GM18951 (cell line): Measurements from ENCODE around the gene KIR3DL1.
"Not testable (repeated sequence)": the region's sequence is repeated elsewhere in the genome, so short reads cannot be mapped to it uniquely, and the experiment has no call there.

Experiments used
- POLR2A ChIP-seq: IDR thresholded peaks from 4 replicates; pipeline ENCODE4 v1.6.1; 2011; ENCODE audit warnings: mild to moderate bottlenecking; ENCODE audit not compliant: insufficient read length, insufficient read depth; ENCODE audit errors: extremely low read depth
- in situ Hi-C: fragments of 300-500 bp; cut with MboI; formaldehyde crosslinking; loops from one replicate; pipeline ENCODE4 v1.12.0; 2022; ENCODE audit warnings: low sequenced_read_pairs, mixed read lengths, inconsistent platforms; ENCODE audit not compliant: unreplicated experiment

Gene KIR3DL1

GRCh38 chr19:54795758-54796157 is 20.5 kb upstream of the KIR3DL1 start:
- no peak for TF ChIP-seq POLR2A
- in situ Hi-C loops = no loop called here

GRCh38 chr19:54803410-54803809 is 12.9 kb upstream of the KIR3DL1 start, which contains the start of gene KIR2DL4:
KIR2DL4 (plus strand) TSS chr19:54803610; CDS start chr19:54803652, 42 bp downstream.
- in situ Hi-C loops = no loop called here
- no peak for TF ChIP-seq POLR2A

GRCh38 chr19:54804101-54804500 is 12.2 kb upstream of the KIR3DL1 start:
- no peak for TF ChIP-seq POLR2A

GRCh38 chr19:54804571-54804970 is 11.7 kb upstream of the KIR3DL1 start:
- in situ Hi-C loops = no loop called here
- no peak for TF ChIP-seq POLR2A

More at GRCh38 chr19:54804101-54804500, 12.2 kb upstream of the KIR3DL1 start:
- in situ Hi-C loops = no loop called here

- no peak for TF ChIP-seq POLR2A
- in situ Hi-C loops = no loop called here
Observed at GRCh38 chr19:54805665-54806515, 10.4 kb upstream of the KIR3DL1 start.

- TF ChIP-seq POLR2A = no peak
Observed at GRCh38 chr19:54806516-54806838, 9.8 kb upstream of the KIR3DL1 start.

GRCh38 chr19:54814571-54814970 is 1.7 kb upstream of the KIR3DL1 start:
- in situ Hi-C loops = not testable (repeated sequence)

More at GRCh38 chr19:54806516-54806838, 9.8 kb upstream of the KIR3DL1 start:
- in situ Hi-C loops = no loop called here

- in situ Hi-C loops = no loop called here
- no peak for TF ChIP-seq POLR2A
Observed at GRCh38 chr19:54817670-54818536, 1.6 kb downstream of the KIR3DL1 start.

GRCh38 chr19:54824416-54824815 is 8.1 kb downstream of the KIR3DL1 start:
- in situ Hi-C loops = not testable (repeated sequence)

- in situ Hi-C loops = not testable (repeated sequence)
Observed at GRCh38 chr19:54825326-54825725, 9.1 kb downstream of the KIR3DL1 start.

- in situ Hi-C loops = not testable (repeated sequence)
Observed at GRCh38 chr19:54828064-54828463, 11.8 kb downstream of the KIR3DL1 start.

GRCh38 chr19:54832496-54832895 is 16.2 kb downstream of the KIR3DL1 start, which contains the start of gene KIR2DS4:
KIR2DS4 (plus strand) TSS chr19:54832676.
- in situ Hi-C loops = not testable (repeated sequence)

GRCh38 chr19:54835126-54835525 is 18.9 kb downstream of the KIR3DL1 start:
- in situ Hi-C loops = not testable (repeated sequence)

GRCh38 chr19:54837522-54837921 is 21.3 kb downstream of the KIR3DL1 start:
- in situ Hi-C loops = not testable (repeated sequence)

GRCh38 chr19:54843171-54843570 is 26.9 kb downstream of the KIR3DL1 start:
- in situ Hi-C loops = not testable (repeated sequence)

GRCh38 chr19:54850061-54850640 is 33.9 kb downstream of the KIR3DL1 start, which contains the start of gene KIR3DL2:
KIR3DL2 (plus strand) TSS chr19:54850443; CDS start chr19:54850476, 33 bp downstream.
- in situ Hi-C loops = not testable (repeated sequence)
